Measurements from ENCODE around the gene RPL28. TPM values are rescaled to one million over a fixed set of nuclear protein-coding genes. Genes with fewer than 3 reads are reported as not detected.

RPL28 gene
- total RNA-seq, 1 donor, result 310 TPM

GRCh38 chr19:55348317-55349034, 37.3 kb upstream of the RPL28 start:
- Histone ChIP-seq H3K9me3 (ENCODE audit: low read depth, low read length) (no peaks in the 10 kb centered on the region), H4K20me1 (ENCODE audit: insufficient read depth, low read length) (no peaks in the 10 kb centered on the region), H3K79me2 (ENCODE audit: insufficient read depth, low read length) (no peaks in the 10 kb centered on the region), H3K4me3 (ENCODE audit: insufficient read depth, low read length) (no peak overlapping the region), H3K27me3 (ENCODE audit: insufficient read depth, low read length) (peaks cover 20% of the 10 kb centered on the region), H3K27ac (ENCODE audit: low read depth, low read length) (no peak overlapping the region), H3K36me3 (ENCODE audit: insufficient read depth, low read length) (peaks cover 4% of the 10 kb centered on the region), H2AFZ (ENCODE audit: low read length) (no peak overlapping the region), H3K4me2 (ENCODE audit: insufficient read depth, low read length) (no peak overlapping the region), H3K4me1 (ENCODE audit: insufficient read depth, low read length) (peaks cover 3% of the 10 kb centered on the region)
- TF ChIP-seq, protein P1, sequence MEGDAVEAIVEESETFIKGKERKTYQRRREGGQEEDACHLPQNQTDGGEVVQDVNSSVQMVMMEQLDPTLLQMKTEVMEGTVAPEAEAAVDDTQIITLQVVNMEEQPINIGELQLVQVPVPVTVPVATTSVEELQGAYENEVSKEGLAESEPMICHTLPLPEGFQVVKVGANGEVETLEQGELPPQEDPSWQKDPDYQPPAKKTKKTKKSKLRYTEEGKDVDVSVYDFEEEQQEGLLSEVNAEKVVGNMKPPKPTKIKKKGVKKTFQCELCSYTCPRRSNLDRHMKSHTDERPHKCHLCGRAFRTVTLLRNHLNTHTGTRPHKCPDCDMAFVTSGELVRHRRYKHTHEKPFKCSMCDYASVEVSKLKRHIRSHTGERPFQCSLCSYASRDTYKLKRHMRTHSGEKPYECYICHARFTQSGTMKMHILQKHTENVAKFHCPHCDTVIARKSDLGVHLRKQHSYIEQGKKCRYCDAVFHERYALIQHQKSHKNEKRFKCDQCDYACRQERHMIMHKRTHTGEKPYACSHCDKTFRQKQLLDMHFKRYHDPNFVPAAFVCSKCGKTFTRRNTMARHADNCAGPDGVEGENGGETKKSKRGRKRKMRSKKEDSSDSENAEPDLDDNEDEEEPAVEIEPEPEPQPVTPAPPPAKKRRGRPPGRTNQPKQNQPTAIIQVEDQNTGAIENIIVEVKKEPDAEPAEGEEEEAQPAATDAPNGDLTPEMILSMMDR (IDR thresholded peaks at IDR 0.05; ENCODE audit: extremely low read depth, low read depth, low read length), result no peak
- DNase-seq (ENCODE audit: insufficient read length, low spot score, missing footprints), result no peak

- H2AFZ ChIP-seq (ENCODE audit: low read length), result no peak overlapping the region
- no peak overlapping the region for H3K27ac ChIP-seq (ENCODE audit: low read depth, low read length)
- TF ChIP-seq, protein P1 (IDR thresholded peaks at IDR 0.05; ENCODE audit: extremely low read depth, low read depth, low read length), result no peak
- H3K36me3 ChIP-seq (ENCODE audit: insufficient read depth, low read length), result no peaks in the 10 kb centered on the region
- H4K20me1 ChIP-seq (ENCODE audit: insufficient read depth, low read length), result no peaks in the 10 kb centered on the region
- H3K9me3 ChIP-seq (ENCODE audit: low read depth, low read length), result no peaks in the 10 kb centered on the region
- peak; percentile 85 for DNase-seq (ENCODE audit: insufficient read length, low spot score, missing footprints)
- H3K4me3 ChIP-seq (ENCODE audit: insufficient read depth, low read length), result no peak overlapping the region
- peaks cover 6% of the 10 kb centered on the region for H3K4me1 ChIP-seq (ENCODE audit: insufficient read depth, low read length)
- H3K79me2 ChIP-seq (ENCODE audit: insufficient read depth, low read length), result no peaks in the 10 kb centered on the region
- H3K4me2 ChIP-seq (ENCODE audit: insufficient read depth, low read length), result no peak overlapping the region
- H3K27me3 ChIP-seq (ENCODE audit: insufficient read depth, low read length), result peaks cover 33% of the 10 kb centered on the region
Observed at GRCh38 chr19:55350620-55351315, 35.0 kb upstream of the RPL28 start.

GRCh38 chr19:55352040-55352439, 33.7 kb upstream of the RPL28 start:
- H3K4me1 ChIP-seq (ENCODE audit: insufficient read depth, low read length), result peaks cover 6% of the 10 kb centered on the region
- peaks cover 43% of the 10 kb centered on the region for H3K27me3 ChIP-seq (ENCODE audit: insufficient read depth, low read length)
- TF ChIP-seq, protein P1 (IDR thresholded peaks at IDR 0.05; ENCODE audit: extremely low read depth, low read depth, low read length), result no peak
- no peak overlapping the region for H2AFZ ChIP-seq (ENCODE audit: low read length)
- H4K20me1 ChIP-seq (ENCODE audit: insufficient read depth, low read length), result no peaks in the 10 kb centered on the region
- peak; percentile 90 for DNase-seq (ENCODE audit: insufficient read length, low spot score, missing footprints)
- no peaks in the 10 kb centered on the region for H3K36me3 ChIP-seq (ENCODE audit: insufficient read depth, low read length)
- H3K79me2 ChIP-seq (ENCODE audit: insufficient read depth, low read length), result no peaks in the 10 kb centered on the region
- no peaks in the 10 kb centered on the region for H3K9me3 ChIP-seq (ENCODE audit: low read depth, low read length)
- H3K27ac ChIP-seq (ENCODE audit: low read depth, low read length), result no peak overlapping the region
- no peak overlapping the region for H3K4me2 ChIP-seq (ENCODE audit: insufficient read depth, low read length)
- H3K4me3 ChIP-seq (ENCODE audit: insufficient read depth, low read length), result no peak overlapping the region

DNA sequence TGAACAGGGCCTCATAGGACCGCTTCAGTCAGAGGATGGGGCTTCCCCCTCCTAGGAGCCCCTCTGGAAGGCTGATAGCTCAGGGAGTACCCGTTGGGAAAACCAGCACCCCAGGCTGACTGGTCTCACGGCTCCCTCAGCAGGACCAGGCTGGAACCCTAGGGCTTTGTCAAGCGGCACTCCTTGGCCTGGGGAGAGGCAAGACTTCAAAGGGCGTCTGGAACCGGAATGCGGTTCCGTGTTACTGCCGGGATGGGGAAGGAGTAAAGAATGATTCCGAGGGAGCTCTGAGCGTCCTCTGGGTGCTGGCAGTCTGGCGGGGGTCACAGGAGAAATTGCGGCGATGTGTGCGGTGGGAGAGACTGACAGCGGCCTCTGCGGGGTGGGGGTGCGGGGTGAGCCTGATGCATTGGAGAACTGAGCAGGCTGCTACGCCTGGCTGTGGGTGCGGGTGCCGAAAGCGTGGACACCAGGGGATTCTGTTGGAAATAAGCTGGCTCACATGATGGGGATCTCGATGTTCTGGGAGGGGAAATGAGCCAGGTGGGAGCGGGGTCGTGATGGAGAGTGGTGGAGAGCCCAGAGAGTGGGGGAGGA, 33.1 kb upstream of the RPL28 start:
- Histone ChIP-seq H3K4me1 (ENCODE audit: insufficient read depth, low read length) (peaks cover 6% of the 10 kb centered on the region), H2AFZ (ENCODE audit: low read length) (no peak overlapping the region), H3K79me2 (ENCODE audit: insufficient read depth, low read length) (no peaks in the 10 kb centered on the region), H3K36me3 (ENCODE audit: insufficient read depth, low read length) (no peaks in the 10 kb centered on the region), H3K27ac (ENCODE audit: low read depth, low read length) (no peak overlapping the region), H3K4me3 (ENCODE audit: insufficient read depth, low read length) (no peak overlapping the region), H3K4me2 (ENCODE audit: insufficient read depth, low read length) (no peak overlapping the region), H3K27me3 (ENCODE audit: insufficient read depth, low read length) (peaks cover 47% of the 10 kb centered on the region), H4K20me1 (ENCODE audit: insufficient read depth, low read length) (no peaks in the 10 kb centered on the region), H3K9me3 (ENCODE audit: low read depth, low read length) (no peaks in the 10 kb centered on the region)
- DNase-seq (ENCODE audit: insufficient read length, low spot score, missing footprints), result no peak
- TF ChIP-seq, protein P1 (IDR thresholded peaks at IDR 0.05; ENCODE audit: extremely low read depth, low read depth, low read length), result no peak
